ENCODE measurements around the gene LCE5A. TPM values are rescaled to one million over a fixed set of nuclear protein-coding genes. Genes with fewer than 3 reads are reported as not detected.

Gene LCE5A
- total and polyA plus RNA-seq, 10 of the 15 experiments (the other 5 are each of a cell fraction or from before 2014, with no cell fraction given): not detected

DNA sequence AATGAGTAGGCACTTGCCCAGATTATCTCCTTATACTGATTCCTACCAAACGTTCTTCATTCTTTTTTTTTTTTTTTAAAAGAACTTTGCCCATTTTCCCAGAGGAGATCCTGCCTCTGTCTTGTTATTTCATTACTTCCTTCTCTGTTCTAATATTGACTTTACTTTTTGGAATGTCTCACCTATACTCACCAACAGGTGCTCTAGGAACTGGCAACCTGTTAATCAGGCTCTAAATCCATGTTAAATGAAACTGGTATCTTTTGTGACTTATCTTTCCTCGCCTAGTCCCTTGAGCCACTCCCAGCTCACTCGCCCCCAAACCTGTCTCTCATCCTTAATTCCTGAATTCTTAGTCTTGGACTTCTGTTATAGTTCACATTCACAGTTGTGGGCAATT lies 2.5 kb downstream of the LCE5A start (continued):
- TF ChIP-seq ZNF687 (IDR thresholded peaks at IDR 0.05): no peak
- no peak for TF ChIP-seq PAX5 (IDR thresholded peaks at IDR 0.05; ENCODE audit: borderline replicate concordance, low read depth, low read length)
- no peak for TF ChIP-seq SKIL (IDR thresholded peaks at IDR 0.05; ENCODE audit: low read depth, poor library complexity, severe bottlenecking)
- no peak for TF ChIP-seq EGR1 (IDR thresholded peaks at IDR 0.05; ENCODE audit: borderline replicate concordance in 1 of 2, low read depth in 2 of 2, low read length in 2 of 2)
- TF ChIP-seq FOS (IDR thresholded peaks at IDR 0.05; ENCODE audit: borderline replicate concordance, extremely low read depth, insufficient read length): no peak
- TF ChIP-seq, protein P1, sequence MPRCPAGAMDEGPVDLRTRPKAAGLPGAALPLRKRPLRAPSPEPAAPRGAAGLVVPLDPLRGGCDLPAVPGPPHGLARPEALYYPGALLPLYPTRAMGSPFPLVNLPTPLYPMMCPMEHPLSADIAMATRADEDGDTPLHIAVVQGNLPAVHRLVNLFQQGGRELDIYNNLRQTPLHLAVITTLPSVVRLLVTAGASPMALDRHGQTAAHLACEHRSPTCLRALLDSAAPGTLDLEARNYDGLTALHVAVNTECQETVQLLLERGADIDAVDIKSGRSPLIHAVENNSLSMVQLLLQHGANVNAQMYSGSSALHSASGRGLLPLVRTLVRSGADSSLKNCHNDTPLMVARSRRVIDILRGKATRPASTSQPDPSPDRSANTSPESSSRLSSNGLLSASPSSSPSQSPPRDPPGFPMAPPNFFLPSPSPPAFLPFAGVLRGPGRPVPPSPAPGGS (IDR thresholded peaks at IDR 0.05; ENCODE audit: borderline replicate concordance, insufficient read depth, low read depth, low read length, poor library complexity, severe bottlenecking): no peak
- no peak for TF ChIP-seq ZSCAN29 (IDR thresholded peaks at IDR 0.05)
- no peak for TF ChIP-seq SIX5 (IDR thresholded peaks at IDR 0.05; ENCODE audit: low read depth, low read length, severe bottlenecking)

All from GM12878 (cell line).